IPS DF 4.7 (cell line): ENCODE results near the gene SUN5.
A peak's percentile ranks its signal among the peaks of the same experiment; 100 is the strongest.
"Not testable (repeated sequence)": the region's sequence is repeated elsewhere in the genome, so short reads cannot be mapped to it uniquely, and the experiment has no call there.

Experiments
- DNase-seq: peaks from one replicate; pipeline ENCODE4 v3.0.0-alpha.2; 2013; ENCODE audit warnings: low spot score; ENCODE audit errors: extremely low read depth

Gene SUN5

GRCh38 chr20:32965581-32966373 lies 38.5 kb downstream of the SUN5 start:
- DNase-seq: no peak

GRCh38 chr20:32965115-32965514 lies 39.1 kb downstream of the SUN5 start:
- no peak for DNase-seq

GRCh38 chr20:32964575-32964974 lies 39.7 kb downstream of the SUN5 start:
- no peak for DNase-seq

- no peak for DNase-seq
Measured at GRCh38 chr20:32963176-32963575, 41.1 kb downstream of the SUN5 start.

GRCh38 chr20:32962646-32963045 lies 41.6 kb downstream of the SUN5 start:
- DNase-seq: not testable (repeated sequence)

- no peak for DNase-seq
Measured at GRCh38 chr20:32962053-32962452, 42.2 kb downstream of the SUN5 start.

- no peak for DNase-seq
Measured at GRCh38 chr20:32960849-32961731, 43.1 kb downstream of the SUN5 start.

- DNase-seq: no peak
Measured at GRCh38 chr20:32960222-32960518, 44.1 kb downstream of the SUN5 start.

GRCh38 chr20:32959351-32960221 lies 44.6 kb downstream of the SUN5 start:
- no peak for DNase-seq

- no peak for DNase-seq
Measured at GRCh38 chr20:32958574-32958973, 45.7 kb downstream of the SUN5 start.

GRCh38 chr20:32957459-32957858 lies 46.8 kb downstream of the SUN5 start:
- no peak for DNase-seq

GRCh38 chr20:32950539-32950938 lies 53.7 kb downstream of the SUN5 start:
- DNase-seq: not testable (repeated sequence)

- DNase-seq: no peak
Measured at GRCh38 chr20:32946629-32947028, 57.6 kb downstream of the SUN5 start.

GRCh38 chr20:32945710-32946221 lies 58.5 kb downstream of the SUN5 start:
- DNase-seq: peak; percentile 14

GRCh38 chr20:32943490-32944052 lies 60.7 kb downstream of the SUN5 start:
- DNase-seq: no peak

- DNase-seq: no peak
Measured at GRCh38 chr20:32941155-32941885, 62.9 kb downstream of the SUN5 start.

- DNase-seq: no peak
Measured at GRCh38 chr20:32934580-32934979, 69.7 kb downstream of the SUN5 start.
